HUES6 (cell line): Measurements from ENCODE around the gene DCHS1.

Source experiments
- H3K27ac ChIP-seq: 2 replicates; pipeline ENCODE4 v1.7.0; 2013; ENCODE audit warnings: low read depth, mild to moderate bottlenecking, low read length, inconsistent platforms
- H3K27me3 ChIP-seq: 2 replicates; pipeline ENCODE4 v1.6.1; 2013; ENCODE audit warnings: low read length; ENCODE audit not compliant: control insufficient read depth, insufficient read depth
- H3K36me3 ChIP-seq: 2 replicates; pipeline ENCODE4 v1.6.1; 2013; ENCODE audit warnings: low read length; ENCODE audit not compliant: control insufficient read depth, insufficient read depth
- H3K4me1 ChIP-seq: 2 replicates; pipeline ENCODE4 v1.6.1; 2013; ENCODE audit warnings: low read length; ENCODE audit not compliant: control insufficient read depth, insufficient read depth
- H3K4me3 ChIP-seq: 2 replicates; pipeline ENCODE4 v1.5.1; 2013; ENCODE audit warnings: low read depth, low read length
- H3K9ac ChIP-seq: one replicate; pipeline ENCODE4 v1.6.1; 2013; ENCODE audit warnings: mild to moderate bottlenecking, low read length
- H3K9me3 ChIP-seq: 2 replicates; pipeline ENCODE4 v1.6.1; 2013; ENCODE audit warnings: low read depth, low read length; ENCODE audit not compliant: control insufficient read depth, insufficient read depth

The DCHS1 gene

GRCh38 chr11:6655020-6655789, 404 bp downstream of the DCHS1 start:
- peaks cover 63% of the 10 kb centered on the region for H3K27me3 ChIP-seq
- H3K36me3 ChIP-seq: no peaks in the 10 kb centered on the region
- H3K9me3 ChIP-seq: no peaks in the 10 kb centered on the region
- peak overlapping the region; percentile 54 for H3K9ac ChIP-seq
- peak overlapping the region; percentile 55 for H3K4me3 ChIP-seq
- no peak overlapping the region for H3K27ac ChIP-seq
- peaks cover 11% of the 10 kb centered on the region; the same call in 1 of the 2 replicates for H3K4me1 ChIP-seq

- H3K9me3 ChIP-seq: no peaks in the 10 kb centered on the region
These were observed 1.2 kb downstream of the DCHS1 start for GRCh38 chr11:6654281-6655019.

GRCh38 chr11:6653656-6654055, 2.0 kb downstream of the DCHS1 start:
- Histone ChIP-seq H3K4me1 (peaks cover 11% of the 10 kb centered on the region; the same call in 1 of the 2 replicates), H3K9ac (no peak overlapping the region), H3K36me3 (no peaks in the 10 kb centered on the region), H3K27me3 (peaks cover 61% of the 10 kb centered on the region), H3K4me3 (no peak overlapping the region), H3K27ac (no peak overlapping the region), H3K9me3 (no peaks in the 10 kb centered on the region)

More at GRCh38 chr11:6654281-6655019, 1.2 kb downstream of the DCHS1 start:
- Histone ChIP-seq H3K4me3 (peak overlapping the region; percentile 55), H3K27me3 (peaks cover 63% of the 10 kb centered on the region), H3K9ac (peak overlapping the region; percentile 39), H3K4me1 (peaks cover 11% of the 10 kb centered on the region; the same call in 1 of the 2 replicates), H3K36me3 (no peaks in the 10 kb centered on the region), H3K27ac (no peak overlapping the region)

- Histone ChIP-seq H3K9me3 (no peaks in the 10 kb centered on the region), H3K36me3 (no peaks in the 10 kb centered on the region), H3K9ac (no peak overlapping the region), H3K4me3 (no peak overlapping the region), H3K4me1 (peaks cover 11% of the 10 kb centered on the region; the same call in 1 of the 2 replicates), H3K27me3 (peaks cover 57% of the 10 kb centered on the region), H3K27ac (no peak overlapping the region)
These were observed 2.5 kb downstream of the DCHS1 start for GRCh38 chr11:6653097-6653496.

GRCh38 chr11:6652182-6652581, 3.4 kb downstream of the DCHS1 start:
- Histone ChIP-seq H3K36me3 (no peaks in the 10 kb centered on the region), H3K27ac (no peak overlapping the region), H3K4me1 (peaks cover 16% of the 10 kb centered on the region; the same call in 1 of the 2 replicates), H3K9me3 (no peaks in the 10 kb centered on the region), H3K27me3 (peaks cover 48% of the 10 kb centered on the region), H3K9ac (no peak overlapping the region), H3K4me3 (no peak overlapping the region)

- H3K4me1 ChIP-seq: peaks cover 18% of the 10 kb centered on the region
- H3K27me3 ChIP-seq: peaks cover 36% of the 10 kb centered on the region
- no peak overlapping the region for H3K9ac ChIP-seq
- no peaks in the 10 kb centered on the region for H3K36me3 ChIP-seq
- no peak overlapping the region for H3K27ac ChIP-seq
- H3K9me3 ChIP-seq: no peaks in the 10 kb centered on the region
- H3K4me3 ChIP-seq: no peak overlapping the region
These were observed 4.6 kb downstream of the DCHS1 start for GRCh38 chr11:6650980-6651379.

- Histone ChIP-seq H3K9ac (no peak overlapping the region), H3K4me1 (peaks cover 18% of the 10 kb centered on the region), H3K36me3 (no peaks in the 10 kb centered on the region), H3K4me3 (no peak overlapping the region), H3K9me3 (no peaks in the 10 kb centered on the region), H3K27ac (no peak overlapping the region), H3K27me3 (peaks cover 33% of the 10 kb centered on the region)
These were observed 5.5 kb downstream of the DCHS1 start for GRCh38 chr11:6650104-6650503.

GRCh38 chr11:6648501-6648900, 7.1 kb downstream of the DCHS1 start:
- no peak overlapping the region for H3K27ac ChIP-seq
- no peaks in the 10 kb centered on the region for H3K36me3 ChIP-seq
- no peaks in the 10 kb centered on the region for H3K9me3 ChIP-seq
- no peak overlapping the region for H3K9ac ChIP-seq
- peaks cover 18% of the 10 kb centered on the region for H3K4me1 ChIP-seq
- H3K4me3 ChIP-seq: no peak overlapping the region
- peaks cover 18% of the 10 kb centered on the region for H3K27me3 ChIP-seq

GRCh38 chr11:6647836-6648235, 7.8 kb downstream of the DCHS1 start:
- H3K4me1 ChIP-seq: peaks cover 18% of the 10 kb centered on the region
- H3K9me3 ChIP-seq: no peaks in the 10 kb centered on the region
- H3K27ac ChIP-seq: no peak overlapping the region
- no peak overlapping the region for H3K4me3 ChIP-seq
- no peak overlapping the region for H3K9ac ChIP-seq
- no peaks in the 10 kb centered on the region for H3K36me3 ChIP-seq
- peaks cover 13% of the 10 kb centered on the region for H3K27me3 ChIP-seq

- Histone ChIP-seq H3K9me3 (no peaks in the 10 kb centered on the region), H3K9ac (no peak overlapping the region), H3K27me3 (peaks cover 8% of the 10 kb centered on the region; the same call in 1 of the 2 replicates), H3K27ac (no peak overlapping the region), H3K4me1 (peaks cover 18% of the 10 kb centered on the region), H3K4me3 (no peak overlapping the region), H3K36me3 (no peaks in the 10 kb centered on the region)
These were observed 8.5 kb downstream of the DCHS1 start for GRCh38 chr11:6646918-6647679.
